ENCODE measurements around the gene SHISAL2A. TPM values are rescaled to one million over a fixed set of nuclear protein-coding genes. Genes with fewer than 3 reads are reported as not detected.

The SHISAL2A gene
- total RNA-seq, 1 experiment from 2014 or later: 0.90 TPM

DNA sequence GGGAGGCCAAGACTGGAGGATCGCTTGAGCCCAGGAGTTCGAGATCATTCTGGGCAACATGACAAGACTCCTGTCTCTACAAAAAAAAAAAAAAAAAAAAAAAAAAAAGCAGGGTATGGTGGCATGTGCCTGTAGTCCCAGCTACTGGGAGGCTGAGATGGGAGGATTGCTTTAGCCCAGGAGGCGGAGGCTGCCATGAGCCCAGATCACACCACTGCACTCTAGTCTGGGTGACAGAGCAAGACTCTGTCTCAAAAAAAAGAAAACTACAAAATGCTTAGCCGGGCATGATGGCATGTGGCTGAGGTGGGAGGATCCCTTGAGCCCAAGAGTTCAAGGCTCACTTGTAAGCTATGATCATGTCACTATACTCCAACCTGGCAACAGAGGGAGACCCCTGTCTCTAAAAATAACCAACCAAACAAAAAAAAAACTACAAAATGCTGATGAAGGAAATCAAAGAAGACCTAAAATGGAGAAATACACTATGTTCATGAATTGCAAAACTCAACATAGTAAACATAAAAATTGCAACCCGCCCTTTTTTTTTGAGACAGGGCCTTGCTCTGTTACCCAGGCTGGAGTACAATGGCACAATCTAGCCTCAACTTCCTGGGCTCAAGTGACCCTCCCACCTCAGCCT, 20.4 kb downstream of the SHISAL2A start:
- H3K56ac ChIP-seq (ENCODE audit: insufficient read length, low read depth, low read length): no peak overlapping the region
- no peak overlapping the region for H2BK15ac ChIP-seq (ENCODE audit: low read depth, low read length)
- H4K20me1 ChIP-seq (ENCODE audit: control insufficient read depth, insufficient read depth, insufficient read length): no peaks in the 10 kb centered on the region
- no peaks in the 10 kb centered on the region for H3K9me3 Mint-ChIP-seq
- no peak overlapping the region for H3K9ac ChIP-seq (ENCODE audit: extremely low read depth, insufficient read length, low read length)
- no peak overlapping the region for H3K18ac ChIP-seq (ENCODE audit: insufficient read length, low read depth, low read length)
- H3K4me2 ChIP-seq (ENCODE audit: insufficient read depth, insufficient read length, low read length): no peak overlapping the region
- H3K79me2 ChIP-seq (ENCODE audit: insufficient read depth, low read length): no peaks in the 10 kb centered on the region
- H3K9me3 ChIP-seq (ENCODE audit: control insufficient read depth, low read depth, low read length): no peaks in the 10 kb centered on the region
- no peak overlapping the region for H3K4ac ChIP-seq (ENCODE audit: low read depth, low read length)
- no peak overlapping the region for H2AFZ ChIP-seq (ENCODE audit: low read length)
- no peak overlapping the region for H2BK20ac ChIP-seq (ENCODE audit: low read depth, low read length, poor library complexity, severe bottlenecking)
- H3K23me2 ChIP-seq (ENCODE audit: insufficient read length, low read depth, low read length, poor library complexity, severe bottlenecking): no peaks in the 10 kb centered on the region
- H2AK5ac ChIP-seq (ENCODE audit: insufficient read length, low read length): no peak overlapping the region
- no peak overlapping the region for H2BK120ac ChIP-seq (ENCODE audit: low read depth, low read length, poor library complexity, severe bottlenecking)
- H4K5ac ChIP-seq (ENCODE audit: insufficient read length, low read depth, low read length): no peak overlapping the region
- no peak overlapping the region for H3K14ac ChIP-seq (ENCODE audit: insufficient read depth, low read length)
- TF ChIP-seq, protein P1, sequence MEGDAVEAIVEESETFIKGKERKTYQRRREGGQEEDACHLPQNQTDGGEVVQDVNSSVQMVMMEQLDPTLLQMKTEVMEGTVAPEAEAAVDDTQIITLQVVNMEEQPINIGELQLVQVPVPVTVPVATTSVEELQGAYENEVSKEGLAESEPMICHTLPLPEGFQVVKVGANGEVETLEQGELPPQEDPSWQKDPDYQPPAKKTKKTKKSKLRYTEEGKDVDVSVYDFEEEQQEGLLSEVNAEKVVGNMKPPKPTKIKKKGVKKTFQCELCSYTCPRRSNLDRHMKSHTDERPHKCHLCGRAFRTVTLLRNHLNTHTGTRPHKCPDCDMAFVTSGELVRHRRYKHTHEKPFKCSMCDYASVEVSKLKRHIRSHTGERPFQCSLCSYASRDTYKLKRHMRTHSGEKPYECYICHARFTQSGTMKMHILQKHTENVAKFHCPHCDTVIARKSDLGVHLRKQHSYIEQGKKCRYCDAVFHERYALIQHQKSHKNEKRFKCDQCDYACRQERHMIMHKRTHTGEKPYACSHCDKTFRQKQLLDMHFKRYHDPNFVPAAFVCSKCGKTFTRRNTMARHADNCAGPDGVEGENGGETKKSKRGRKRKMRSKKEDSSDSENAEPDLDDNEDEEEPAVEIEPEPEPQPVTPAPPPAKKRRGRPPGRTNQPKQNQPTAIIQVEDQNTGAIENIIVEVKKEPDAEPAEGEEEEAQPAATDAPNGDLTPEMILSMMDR (conservative IDR thresholded peaks at IDR 0.05): no peak
- no peak for DNase-seq
- WGBS (ENCODE audit: extremely low coverage, insufficient read length, low lambda C conversion rate): no CpG with 5 or more reads among the region's 5 CpGs
- H3K4me1 ChIP-seq (ENCODE audit: insufficient read depth, low read length): no peaks in the 10 kb centered on the region
- H3K4me1 Mint-ChIP-seq: peaks cover 0 to 6% of the 10 kb centered on the region in 2 experiments; a peak in 2 of 4 replicates
- H3K79me1 ChIP-seq (ENCODE audit: insufficient read depth, low read depth, low read length, poor library complexity, severe bottlenecking): no peaks in the 10 kb centered on the region
- no peak overlapping the region for H3K27ac ChIP-seq (ENCODE audit: insufficient read length, low read depth, low read length)
- H4K8ac ChIP-seq (replicated peaks; ENCODE audit: insufficient read length, low read depth, low read length): no peak overlapping the region
- no peak overlapping the region for H4K91ac ChIP-seq (ENCODE audit: insufficient read length, low read depth, low read length)
- no peak overlapping the region for H2BK5ac ChIP-seq (ENCODE audit: insufficient read length, low read length)
- no peaks in the 10 kb centered on the region for H3K27me3 ChIP-seq (ENCODE audit: insufficient read depth, low read length)
- H3K36me3 Mint-ChIP-seq (ENCODE audit: insufficient read depth in 1 of 3, low read depth in 3 of 3): no peaks in the 10 kb centered on the region
- H3T11ph ChIP-seq (ENCODE audit: low read length): no peak overlapping the region
- H3K23ac ChIP-seq (ENCODE audit: insufficient read length, low read depth, low read length): no peak overlapping the region
- no peak overlapping the region for H2BK12ac ChIP-seq (ENCODE audit: insufficient read length, low read depth, low read length)
- H3K4me3 Mint-ChIP-seq: no peak overlapping the region
- H3K27me3 Mint-ChIP-seq (ENCODE audit: low read depth): peaks cover 2% of the 10 kb centered on the region; the same call in 1 of the 2 replicates
- no peak overlapping the region for H3K27ac Mint-ChIP-seq

All from H9 (cell line).